ENCODE data around the gene SLC34A2. TPM values are rescaled to one million over a fixed set of nuclear protein-coding genes. Genes with fewer than 3 reads are reported as not detected.

The SLC34A2 gene
- total and polyA plus RNA-seq, 8 donors, result 140 to 3,249 (median 368) TPM

DNA sequence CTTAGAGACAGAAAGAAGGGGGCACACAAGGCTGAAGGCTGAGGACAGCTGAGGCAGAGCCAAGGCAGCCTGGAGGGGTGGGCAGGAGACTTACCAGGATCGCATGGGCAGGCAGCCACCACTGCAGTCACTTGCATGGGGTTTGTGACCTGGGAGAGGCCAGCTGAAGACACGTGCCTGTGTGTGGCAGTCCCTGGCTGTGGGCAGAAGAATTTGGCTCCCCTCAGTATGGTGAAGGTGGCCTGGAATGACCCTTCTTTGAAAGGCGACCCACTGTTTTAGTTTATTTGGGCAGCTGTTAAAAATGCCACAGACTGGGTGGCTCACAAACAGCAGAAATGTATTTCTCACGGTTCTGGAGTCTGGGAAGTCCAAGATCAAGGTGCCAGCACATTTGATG lies 22.1 kb upstream of the SLC34A2 start:
- DNase-seq, result no peak
- Histone ChIP-seq H3K36me3 (no peaks in the 10 kb centered on the region), H3K4me1 (no peaks in the 10 kb centered on the region), H3K27me3 (no peaks in the 10 kb centered on the region), H3K4me3 (no peak overlapping the region), H3K27ac (no peak overlapping the region), H3K9me3 (no peaks in the 10 kb centered on the region)
- intact Hi-C loops (cut with DNase I), result no loop called here
- no peak for ATAC-seq
- TF ChIP-seq, protein P1, sequence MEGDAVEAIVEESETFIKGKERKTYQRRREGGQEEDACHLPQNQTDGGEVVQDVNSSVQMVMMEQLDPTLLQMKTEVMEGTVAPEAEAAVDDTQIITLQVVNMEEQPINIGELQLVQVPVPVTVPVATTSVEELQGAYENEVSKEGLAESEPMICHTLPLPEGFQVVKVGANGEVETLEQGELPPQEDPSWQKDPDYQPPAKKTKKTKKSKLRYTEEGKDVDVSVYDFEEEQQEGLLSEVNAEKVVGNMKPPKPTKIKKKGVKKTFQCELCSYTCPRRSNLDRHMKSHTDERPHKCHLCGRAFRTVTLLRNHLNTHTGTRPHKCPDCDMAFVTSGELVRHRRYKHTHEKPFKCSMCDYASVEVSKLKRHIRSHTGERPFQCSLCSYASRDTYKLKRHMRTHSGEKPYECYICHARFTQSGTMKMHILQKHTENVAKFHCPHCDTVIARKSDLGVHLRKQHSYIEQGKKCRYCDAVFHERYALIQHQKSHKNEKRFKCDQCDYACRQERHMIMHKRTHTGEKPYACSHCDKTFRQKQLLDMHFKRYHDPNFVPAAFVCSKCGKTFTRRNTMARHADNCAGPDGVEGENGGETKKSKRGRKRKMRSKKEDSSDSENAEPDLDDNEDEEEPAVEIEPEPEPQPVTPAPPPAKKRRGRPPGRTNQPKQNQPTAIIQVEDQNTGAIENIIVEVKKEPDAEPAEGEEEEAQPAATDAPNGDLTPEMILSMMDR (IDR thresholded peaks at IDR 0.05), result no peak

DNA sequence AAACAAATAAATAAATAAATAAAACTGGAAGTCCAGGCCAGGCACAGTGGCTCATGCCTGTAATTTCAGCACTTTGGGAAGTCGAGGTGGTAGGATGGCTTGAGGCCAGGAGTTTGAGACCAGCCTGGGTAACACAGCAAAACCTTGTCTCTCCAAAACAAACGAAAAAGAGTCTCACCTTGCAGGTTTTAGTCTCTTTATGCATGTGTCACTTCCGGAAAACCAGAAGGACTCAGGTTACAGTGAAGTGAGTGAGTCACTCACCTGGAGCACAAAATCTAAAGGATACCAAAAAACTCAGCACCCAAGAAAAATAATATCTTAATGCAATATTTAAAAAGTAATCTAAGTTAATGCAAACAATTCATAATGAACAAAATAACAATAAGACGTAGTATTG lies 20.1 kb upstream of the SLC34A2 start:
- ATAC-seq, result peak; percentile 52

DNA sequence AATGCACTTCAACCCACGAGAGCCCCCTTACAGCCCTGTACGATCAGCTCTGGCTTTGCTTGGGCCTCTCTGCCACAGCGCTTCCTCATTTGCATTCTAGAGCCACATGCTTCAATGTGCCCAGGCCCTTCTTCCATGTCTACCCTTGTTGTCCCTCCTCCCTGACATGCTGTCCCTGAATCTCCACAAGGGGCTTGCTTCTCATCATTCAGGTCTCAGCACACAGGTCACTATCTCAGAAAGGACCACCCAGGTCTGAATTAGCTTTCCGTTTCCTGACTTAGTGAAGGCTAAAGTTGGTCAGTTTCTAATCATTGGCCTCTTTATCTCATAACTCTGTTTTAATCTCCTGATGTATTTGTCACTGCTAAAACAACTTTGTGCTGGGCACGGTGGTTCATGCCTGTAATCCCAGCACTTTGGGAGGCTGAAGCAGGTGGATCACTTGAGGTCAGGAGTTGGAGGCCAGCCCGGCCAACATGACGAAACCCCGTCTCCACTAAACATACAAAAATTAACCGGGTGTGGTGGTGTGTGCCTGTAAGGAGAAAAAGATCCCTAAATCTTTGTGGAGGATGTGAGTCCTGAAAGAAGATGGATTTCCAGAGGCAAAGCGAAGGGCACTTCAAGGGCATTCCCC lies 17.9 kb upstream of the SLC34A2 start:
- no peaks in the 10 kb centered on the region for H3K4me1 ChIP-seq
- DNase-seq, result no peak
- peak; percentile 39 for ATAC-seq
- H3K36me3 ChIP-seq, result no peaks in the 10 kb centered on the region
- intact Hi-C loops (cut with DNase I), result no loop called here
- H3K9me3 ChIP-seq, result no peaks in the 10 kb centered on the region
- no peaks in the 10 kb centered on the region for H3K27me3 ChIP-seq
- no peak overlapping the region for H3K27ac ChIP-seq
- no peak overlapping the region for H3K4me3 ChIP-seq
- TF ChIP-seq, protein P1 (IDR thresholded peaks at IDR 0.05), result no peak

More for the DNA sequence above, 20.1 kb upstream of the SLC34A2 start:
- Histone ChIP-seq H3K27ac (no peak overlapping the region), H3K36me3 (no peaks in the 10 kb centered on the region), H3K27me3 (no peaks in the 10 kb centered on the region), H3K4me3 (no peak overlapping the region), H3K4me1 (no peaks in the 10 kb centered on the region), H3K9me3 (no peaks in the 10 kb centered on the region)
- intact Hi-C loops (cut with DNase I), result no loop called here
- DNase-seq, result no peak
- TF ChIP-seq, protein P1 (IDR thresholded peaks at IDR 0.05), result no peak

DNA sequence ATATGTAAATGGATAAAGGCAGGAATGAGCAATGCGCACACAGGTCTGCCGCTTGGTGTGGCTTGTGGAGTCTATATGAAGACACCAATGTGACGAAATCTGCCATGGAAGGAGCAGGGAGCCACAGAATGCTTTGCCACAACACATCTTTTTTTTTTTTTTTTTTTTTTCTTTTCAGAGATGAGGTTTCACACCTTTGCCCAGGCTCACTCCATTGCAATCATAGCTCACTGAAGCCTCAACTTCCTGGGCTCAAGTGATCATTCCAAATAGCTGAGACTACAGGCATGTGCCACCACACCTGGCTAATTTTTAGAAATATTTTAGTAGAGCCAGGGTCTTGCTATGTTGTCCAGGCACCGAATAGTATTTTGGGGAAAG lies 17.4 kb upstream of the SLC34A2 start:
- intact Hi-C loops (cut with DNase I), result no loop called here
- no peaks in the 10 kb centered on the region for H3K36me3 ChIP-seq
- no peak for DNase-seq
- H3K27ac ChIP-seq, result peak overlapping the region in 1 of 2 donors; percentile 28
- no peaks in the 10 kb centered on the region for H3K9me3 ChIP-seq
- H3K4me3 ChIP-seq, result no peak overlapping the region
- no peaks in the 10 kb centered on the region for H3K27me3 ChIP-seq
- peak; percentile 41 for ATAC-seq
- H3K4me1 ChIP-seq, result no peaks in the 10 kb centered on the region
- TF ChIP-seq, protein P1 (IDR thresholded peaks at IDR 0.05), result no peak

DNA sequence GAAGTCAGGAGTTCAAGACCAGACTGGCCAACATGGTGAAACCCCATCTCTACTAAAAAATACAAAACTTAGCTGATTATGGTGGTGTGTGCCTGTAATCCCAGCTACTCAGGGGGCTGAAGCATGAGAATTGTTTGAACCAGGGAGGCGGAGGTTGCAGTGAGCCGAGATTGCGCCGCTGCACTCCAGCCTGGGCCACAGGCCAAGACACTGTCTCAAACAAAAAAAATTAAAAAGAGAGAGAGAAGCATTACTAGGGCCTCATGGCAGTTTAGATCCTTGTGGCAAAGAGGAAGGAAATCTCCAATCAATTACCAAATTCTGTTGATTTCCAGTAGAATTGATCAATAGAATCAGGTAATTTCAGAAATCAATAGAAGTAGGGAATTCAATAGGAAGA lies 16.8 kb upstream of the SLC34A2 start:
- intact Hi-C loops (cut with DNase I), result no loop called here
- ATAC-seq, result peak; percentile 74
- TF ChIP-seq, protein P1 (IDR thresholded peaks at IDR 0.05), result no peak
- no peak for DNase-seq
- Histone ChIP-seq H3K27me3 (no peaks in the 10 kb centered on the region), H3K4me3 (no peak overlapping the region), H3K4me1 (no peaks in the 10 kb centered on the region), H3K27ac (peak overlapping the region in 1 of 2 donors; percentile 28), H3K36me3 (no peaks in the 10 kb centered on the region), H3K9me3 (no peaks in the 10 kb centered on the region)
